Nephron (organoid): ENCODE measurements around the gene BRD4.

Source experiments
- H3K27ac Mint-ChIP-seq, 3 experiments: 2 replicates each; pipeline ENCODE4 v1.8.0; 2020; ENCODE audit warnings: mixed read lengths in 3 of 3, mild to moderate bottlenecking in 2 of 3, moderate library complexity in 1 of 3
- H3K27me3 Mint-ChIP-seq: 2 replicates; pipeline ENCODE4 v1.8.0; 2021; ENCODE audit warnings: low read depth, mild to moderate bottlenecking, moderate library complexity, mixed read lengths
- H3K36me3 Mint-ChIP-seq: 2 replicates; pipeline ENCODE4 v1.8.0; 2020; ENCODE audit warnings: low read depth, mixed read lengths
- H3K4me1 Mint-ChIP-seq: 2 replicates; pipeline ENCODE4 v1.8.0; 2020; ENCODE audit warnings: mixed read lengths
- H3K4me3 Mint-ChIP-seq, 3 experiments: 2 replicates each; pipeline ENCODE4 v1.8.0; 2020; ENCODE audit warnings: mild to moderate bottlenecking in 3 of 3, mixed read lengths in 3 of 3, moderate library complexity in 2 of 3
- H3K9me3 Mint-ChIP-seq: 2 replicates; pipeline ENCODE4 v1.8.0; 2020; ENCODE audit warnings: mixed read lengths
- CTCF ChIP-seq, 3 experiments: fragments of 200-600 bp; sonication (generic); IDR thresholded peaks; one replicate each; pipeline ENCODE4 v1.5.0; 2021; ENCODE audit warnings: antibody characterized with exemption in 3 of 3; ENCODE audit not compliant: unreplicated experiment in 3 of 3

Gene BRD4

GRCh38 chr19:15197275-15197941 is 134.9 kb downstream of the BRD4 start:
- Mint-ChIP-seq H3K4me3 (peak overlapping the region; percentile 81 to 92 (median 89)), H3K4me1 (peaks cover 41% of the 10 kb centered on the region), H3K27me3 (no peaks in the 10 kb centered on the region), H3K9me3 (no peaks in the 10 kb centered on the region), H3K27ac (peak overlapping the region; percentile 57 to 75 (median 66)), H3K36me3 (peaks cover 38% of the 10 kb centered on the region)
- no peak for TF ChIP-seq CTCF (IDR thresholded peaks at IDR 0.05; ENCODE audit: unreplicated experiment in 3 of 3)

- Mint-ChIP-seq H3K4me1 (peaks cover 41% of the 10 kb centered on the region), H3K27ac (peak overlapping the region; percentile 35 to 79 (median 75)), H3K27me3 (no peaks in the 10 kb centered on the region), H3K9me3 (no peaks in the 10 kb centered on the region), H3K36me3 (peaks cover 46% of the 10 kb centered on the region), H3K4me3 (peak overlapping the region; percentile 73 to 78 (median 77))
- TF ChIP-seq CTCF (IDR thresholded peaks at IDR 0.05; ENCODE audit: unreplicated experiment in 3 of 3) = no peak
Observed at GRCh38 chr19:15196360-15197005, 135.9 kb downstream of the BRD4 start.

GRCh38 chr19:15195371-15196334 is 136.7 kb downstream of the BRD4 start:
- peaks cover 41% of the 10 kb centered on the region for H3K4me1 Mint-ChIP-seq
- no peaks in the 10 kb centered on the region for H3K9me3 Mint-ChIP-seq
- peak in 1 of 3 experiments; percentile 21 for TF ChIP-seq CTCF (IDR thresholded peaks at IDR 0.05; ENCODE audit: unreplicated experiment in 3 of 3)
- H3K36me3 Mint-ChIP-seq = peaks cover 51% of the 10 kb centered on the region
- H3K27ac Mint-ChIP-seq = peak overlapping the region in 2 of 3 experiments; percentile 35 to 92
- H3K27me3 Mint-ChIP-seq = no peaks in the 10 kb centered on the region
- peak overlapping the region; percentile 73 to 78 (median 77) for H3K4me3 Mint-ChIP-seq

- Mint-ChIP-seq H3K4me1 (peaks cover 41% of the 10 kb centered on the region), H3K36me3 (peaks cover 58% of the 10 kb centered on the region), H3K27ac (peak overlapping the region; percentile 83 to 92 (median 83)), H3K4me3 (peak overlapping the region; percentile 73 to 78 (median 77)), H3K27me3 (peaks cover 4% of the 10 kb centered on the region), H3K9me3 (no peaks in the 10 kb centered on the region)
- no peak for TF ChIP-seq CTCF (IDR thresholded peaks at IDR 0.05; ENCODE audit: unreplicated experiment in 3 of 3)
Observed at GRCh38 chr19:15194938-15195337, 137.4 kb downstream of the BRD4 start.

- H3K4me1 Mint-ChIP-seq = peaks cover 19% of the 10 kb centered on the region
Observed at GRCh38 chr19:15191982-15192381, 140.4 kb downstream of the BRD4 start.

More at GRCh38 chr19:15191982-15192381, 140.4 kb downstream of the BRD4 start:
- TF ChIP-seq CTCF (IDR thresholded peaks at IDR 0.05; ENCODE audit: unreplicated experiment in 3 of 3) = no peak
- Mint-ChIP-seq H3K4me3 (no peak overlapping the region), H3K36me3 (peaks cover 70% of the 10 kb centered on the region), H3K27ac (no peak overlapping the region), H3K27me3 (peaks cover 4% of the 10 kb centered on the region), H3K9me3 (no peaks in the 10 kb centered on the region)
